Left cardiac atrium (tissue), 4 donors: ENCODE results near the gene VWA5B1. TPM values are rescaled to one million over a fixed set of nuclear protein-coding genes. Genes with fewer than 3 reads are reported as not detected.

Experiments used
- ATAC-seq, 2 donors: fragments of 200-7000 bp; cut with Tn5 transposase; one replicate each; pipeline ENCODE4 v1.9.1; 2020; ENCODE audit warnings: mild to moderate bottlenecking in 2 of 2, moderate library complexity in 2 of 2
- DNase-seq: peaks from one replicate; pipeline ENCODE4 v3.0.0-alpha.2; 2020
- intact Hi-C, 2 donors: fragments of 100-400 bp; cut with DNase I; formaldehyde crosslinking; loops; one replicate each; pipeline versions ENCODE4 v1.14.1 to v1.15.1; 2022 to 2023
- total RNA-seq, 2 donors: library from RNA; stranded (reverse); fragmentation: NEBNext Ultra II Directional; extraction: Animal tissue kit (Norgen Biotek cat#: 25700); gene quantifications; one replicate each; pipeline ENCODE4 v1.2.1, GENCODE V29; 2021
- donor health status: DM: no; HTN: yes; CAD: no.
- donor health status: DM: no; HTN: yes; CAD: no; lungs with severe emphysema.
- donor health status: DM: yes; HTN: yes; CAD: no.
- donor health status: Dilated cardiomyopathy.

Gene VWA5B1
- total RNA-seq, 2 donors from 2014 or later = 0.06 to 0.16 TPM

GRCh38 chr1:20358761-20359263 lies 68.1 kb downstream of the VWA5B1 start:
- peak; percentile 92 to 93 for ATAC-seq
- intact Hi-C loops = no loop called here
- peak; percentile 68 for DNase-seq

GRCh38 chr1:20359451-20360330 lies 69.0 kb downstream of the VWA5B1 start:
- ATAC-seq (no peak), DNase-seq (no peak)
- intact Hi-C loops = loop anchor here (5.0 to 10.0 kb wide), 2 partner anchors 125 to 133 kb away; no protein-coding TSS in a partner anchor

- intact Hi-C loops = loop anchor here (5.0 to 10.0 kb wide), 2 partner anchors 127 to 131 kb away; no protein-coding TSS in a partner anchor
- ATAC-seq (no peak), DNase-seq (no peak)
Measured at GRCh38 chr1:20361401-20361800, 70.7 kb downstream of the VWA5B1 start.

GRCh38 chr1:20361805-20362381 lies 71.2 kb downstream of the VWA5B1 start:
- intact Hi-C loops = loop anchor here (5.0 to 10.0 kb wide), 2 partner anchors 127 to 130 kb away; no protein-coding TSS in a partner anchor

GRCh38 chr1:20362856-20363255 lies 72.2 kb downstream of the VWA5B1 start:
- DNase-seq (no peak), ATAC-seq (no peak)
- intact Hi-C loops = loop anchor here (5.0 to 10.0 kb wide), 2 partner anchors 128 to 129 kb away; no protein-coding TSS in a partner anchor

More at GRCh38 chr1:20361805-20362381, 71.2 kb downstream of the VWA5B1 start:
- ATAC-seq = peak; percentile 16 to 50
- DNase-seq = peak; percentile 61

GRCh38 chr1:20365421-20366055 lies 74.9 kb downstream of the VWA5B1 start:
- intact Hi-C loops = loop anchor here (10.0 kb wide), 1 partner anchor 131 kb away; no protein-coding TSS in a partner anchor
- DNase-seq = no peak
- ATAC-seq = no peak

GRCh38 chr1:20366056-20366462 lies 75.4 kb downstream of the VWA5B1 start:
- intact Hi-C loops = loop anchor here (10.0 kb wide), 1 partner anchor 131 kb away; no protein-coding TSS in a partner anchor
- DNase-seq (peak; percentile 37), ATAC-seq (peak; percentile 21 to 37)

- ATAC-seq (peak; percentile 5 to 19), DNase-seq (no peak)
- intact Hi-C loops = loop anchor here (10.0 kb wide), 1 partner anchor 132 kb away; no protein-coding TSS in a partner anchor
Measured at GRCh38 chr1:20366463-20367115, 75.9 kb downstream of the VWA5B1 start.

GRCh38 chr1:20367116-20367585 lies 76.5 kb downstream of the VWA5B1 start:
- ATAC-seq (peak; percentile 53 to 83), DNase-seq (no peak)
- intact Hi-C loops = loop anchor here (10.0 kb wide), 1 partner anchor 132 kb away; no protein-coding TSS in a partner anchor

GRCh38 chr1:20367626-20368025 lies 77.0 kb downstream of the VWA5B1 start:
- intact Hi-C loops = loop anchor here (10.0 kb wide), 1 partner anchor 133 kb away; no protein-coding TSS in a partner anchor
- peak; percentile 11 to 39 for ATAC-seq

GRCh38 chr1:20368866-20369470 lies 78.3 kb downstream of the VWA5B1 start:
- DNase-seq (no peak), ATAC-seq (no peak)
- intact Hi-C loops = loop anchor here (10.0 kb wide), 1 partner anchor 134 kb away; no protein-coding TSS in a partner anchor

More at GRCh38 chr1:20367626-20368025, 77.0 kb downstream of the VWA5B1 start:
- DNase-seq = no peak

GRCh38 chr1:20370698-20371097 lies 80.0 kb downstream of the VWA5B1 start:
- intact Hi-C loops = no loop called here
- ATAC-seq = no peak
- DNase-seq = no peak

GRCh38 chr1:20371411-20371810 lies 80.7 kb downstream of the VWA5B1 start:
- DNase-seq (no peak), ATAC-seq (no peak)
- intact Hi-C loops = no loop called here

GRCh38 chr1:20371883-20372282 lies 81.2 kb downstream of the VWA5B1 start:
- DNase-seq (no peak), ATAC-seq (no peak)
- intact Hi-C loops = no loop called here

GRCh38 chr1:20372676-20373075 lies 82.0 kb downstream of the VWA5B1 start:
- DNase-seq (no peak), ATAC-seq (no peak)
- intact Hi-C loops = no loop called here

- intact Hi-C loops = no loop called here
- ATAC-seq = no peak
- no peak for DNase-seq
Measured at GRCh38 chr1:20373286-20373685, 82.6 kb downstream of the VWA5B1 start.

- intact Hi-C loops = no loop called here
- ATAC-seq (no peak), DNase-seq (no peak)
Measured at GRCh38 chr1:20373764-20374163, 83.1 kb downstream of the VWA5B1 start.

GRCh38 chr1:20375563-20375962 lies 84.9 kb downstream of the VWA5B1 start:
- DNase-seq (no peak), ATAC-seq (peak in 1 of 2 donors; percentile 34)
- intact Hi-C loops = loop anchor here (5.0 kb wide), 1 partner anchor 117 kb away; no protein-coding TSS in a partner anchor
